ENCODE data around the gene PEX26. TPM values are rescaled to one million over a fixed set of nuclear protein-coding genes. Genes with fewer than 3 reads are reported as not detected.
"Not testable (repeated sequence)": the region's sequence is repeated elsewhere in the genome, so short reads cannot be mapped to it uniquely, and the experiment has no call there.

The PEX26 gene
- total RNA-seq, 1 donor from 2014 or later: 22.8 TPM

GRCh38 chr22:18070556-18071306 is 7.1 kb upstream of the PEX26 start:
- DNase-seq (ENCODE audit: low read depth): no peak

GRCh38 chr22:18071307-18071967 is 6.4 kb upstream of the PEX26 start:
- DNase-seq (ENCODE audit: low read depth): not testable (repeated sequence)

GRCh38 chr22:18071968-18072310 is 5.9 kb upstream of the PEX26 start:
- peak; percentile 34 for DNase-seq (ENCODE audit: low read depth)

- DNase-seq (ENCODE audit: low read depth): no peak
These were observed 4.3 kb upstream of the PEX26 start for GRCh38 chr22:18073467-18073866.

- not testable (repeated sequence) for DNase-seq (ENCODE audit: low read depth)
These were observed 3.9 kb upstream of the PEX26 start for GRCh38 chr22:18073927-18074326.

- DNase-seq (ENCODE audit: low read depth): no peak
These were observed 2.6 kb upstream of the PEX26 start for GRCh38 chr22:18075101-18075719.

GRCh38 chr22:18075720-18076497 is 1.9 kb upstream of the PEX26 start:
- DNase-seq (ENCODE audit: low read depth): peak; percentile 93

GRCh38 chr22:18077087-18077638 is 627 bp upstream of the PEX26 start:
- no peak for DNase-seq (ENCODE audit: low read depth)

- peak; percentile 40 for DNase-seq (ENCODE audit: low read depth)
These were observed 695 bp downstream of the PEX26 start for GRCh38 chr22:18078329-18079041.

- DNase-seq (ENCODE audit: low read depth): no peak
These were observed 2.0 kb downstream of the PEX26 start for GRCh38 chr22:18079706-18080233.

- DNase-seq (ENCODE audit: low read depth): no peak
These were observed 3.6 kb downstream of the PEX26 start for GRCh38 chr22:18081416-18081815.

- DNase-seq (ENCODE audit: low read depth): no peak
These were observed 4.7 kb downstream of the PEX26 start for GRCh38 chr22:18082467-18082866.

GRCh38 chr22:18083406-18083805 is 5.6 kb downstream of the PEX26 start:
- no peak for DNase-seq (ENCODE audit: low read depth)

GRCh38 chr22:18085188-18085587 is 7.4 kb downstream of the PEX26 start:
- no peak for DNase-seq (ENCODE audit: low read depth)

GRCh38 chr22:18087350-18087855 is 9.6 kb downstream of the PEX26 start:
- no peak for DNase-seq (ENCODE audit: low read depth)

- DNase-seq (ENCODE audit: low read depth): no peak
These were observed 11.2 kb downstream of the PEX26 start for GRCh38 chr22:18088825-18089568.

GRCh38 chr22:18090286-18090685 is 12.5 kb downstream of the PEX26 start:
- DNase-seq (ENCODE audit: low read depth): no peak

- no peak for DNase-seq (ENCODE audit: low read depth)
These were observed 13.7 kb downstream of the PEX26 start for GRCh38 chr22:18091478-18091877.

GRCh38 chr22:18091916-18092526 is 14.2 kb downstream of the PEX26 start:
- peak; percentile 82 for DNase-seq (ENCODE audit: low read depth)
